Heart left ventricle (tissue), 16 donors: ENCODE results near the gene SERBP1. TPM values are rescaled to one million over a fixed set of nuclear protein-coding genes. Genes with fewer than 3 reads are reported as not detected.

Experiments used
- ATAC-seq, 4 donors: fragments of 200-7000 bp; cut with Tn5 transposase; one replicate each; pipeline ENCODE4 v1.9.1; 2020 to 2022; ENCODE audit warnings: moderate library complexity in 4 of 4, mild to moderate bottlenecking in 3 of 4, moderate number of reproducible peaks in 1 of 4
- DNase-seq, 5 donors: peaks; one replicate each; pipeline ENCODE4 v3.0.0-alpha.2; 2020
- H3K27ac ChIP-seq, 12 donors: fragments of 200-600 bp; sonication (generic) in 4 of 12; one replicate each; pipeline versions ENCODE4 v1.5.0 to v1.8.0; 2016 to 2022; ENCODE audit warnings: mild to moderate bottlenecking in 2 of 12
- H3K27me3 ChIP-seq, 9 donors: fragments of 200-600 bp; sonication (generic) in 2 of 9; one replicate each; pipeline versions ENCODE4 v1.5.1 to v1.8.0; 2016 to 2022; ENCODE audit warnings: mild to moderate bottlenecking in 3 of 9
- H3K36me3 ChIP-seq, 9 donors: fragments of 200-600 bp; sonication (generic) in 2 of 9; one replicate each; pipeline versions ENCODE4 v1.5.0 to v1.8.0; 2018 to 2022; ENCODE audit warnings: mild to moderate bottlenecking in 2 of 9
- H3K4me1 ChIP-seq, 12 donors: fragments of 200-600 bp; sonication (generic) in 4 of 12; one replicate each; pipeline versions ENCODE4 v1.5.0 to v1.8.0; 2016 to 2022; ENCODE audit warnings: mild to moderate bottlenecking in 3 of 12
- H3K4me3 ChIP-seq, 12 donors: fragments of 200-600 bp; sonication (generic) in 4 of 12; one replicate each; pipeline versions ENCODE4 v1.5.0 to v1.8.0; 2017 to 2022; ENCODE audit warnings: mild to moderate bottlenecking in 9 of 12, moderate library complexity in 4 of 12
- H3K9me3 ChIP-seq, 12 donors: fragments of 200-600 bp; sonication (generic) in 4 of 12; one replicate each; pipeline versions ENCODE4 v1.5.0 to v1.8.0; 2016 to 2022; ENCODE audit warnings: mild to moderate bottlenecking in 1 of 12
- POLR2A ChIP-seq, 2 donors: fragments of 450-650 bp; IDR thresholded peaks; one replicate each; pipeline ENCODE4 v1.6.1; 2017; ENCODE audit warnings: antibody characterized with exemption in 2 of 2, mild to moderate bottlenecking in 2 of 2, moderate library complexity in 2 of 2
- WGBS, 4 donors: extraction: QIAGEN DNeasy Blood & Tissue Kit in 2 of 4; methylation state at CpG; one replicate each; pipeline versions ENCODE4 v1.1.5 to v1.1.7; 2013 to 2018; 5-methylcytosine and 5-hydroxymethylcytosine counted together
- intact Hi-C, 10 donors: fragments of 100-400 bp; cut with DNase I; formaldehyde crosslinking; loops; one replicate each; pipeline versions ENCODE4 v1.11.1 to v1.14.2; 2022
- polyA plus RNA-seq, 2 donors: library from polyadenylated mRNA; stranded (reverse); fragments of 200-250 nt; gene quantifications; one replicate each; pipeline ENCODE4 v1.2.3, GENCODE V29; 2013
- total RNA-seq, 9 donors: library from RNA; depleted of rRNA in 2 of 9; stranded (reverse); fragments of >200 nt in 2 of 9; fragmentation: NEBNext Ultra II Directional in 3 of 9; extraction: Animal tissue kit (Norgen Biotek cat#: 25700) in 3 of 9; gene quantifications; one replicate each; pipeline versions ENCODE4 v1.1.0 to v1.2.4, GENCODE V29; 2016 to 2023
- TF ChIP-seq, protein P1 (sequence below), 12 donors: fragments of 200-600 bp; sonication (generic) in 4 of 12; IDR thresholded peaks; one replicate each; pipeline versions ENCODE4 v1.5.0 to v1.8.0; 2018 to 2022; ENCODE audit warnings: antibody characterized with exemption in 12 of 12, mild to moderate bottlenecking in 5 of 12
- donor health status: ischemic (EF 13 %, LVEDD 7.1; RV severe dilation, severe dysfunction).
- donor health status: healthy with polysubstance abuse.
- donor health status: DM: no; HTN: yes; CAD: no.
- donor health status: DM: no; HTN: no; CAD: no.
- donor health status: ischemic (EF 25% LVEDD 6.9; RV normal size, moderate dysfunction).
- donor health status: ischemic (EF 25% LVEDD 5.7; RV mildly dilated, moderate dysfunction).
- donor health status: healthy.
- donor health status: DM: yes; HTN: yes; CAD: no.
- donor health status: ischemic (EF 35%, LVEDD 5.7; RV mildly dilated, moderate dysfunction).
- donor health status: nonischemic (EF 11% LVEDD 7.7; RV severe dilation, severe dysfunction).
- donor health status: DM: yes; HTN: yes; CAD: no.
- donor health status: PGD.
- donor health status: ischemic (EF 29% LVEDD 5.4; RV normal size, mild dysfunction).
- donor health status: nonischemic (EF 23%, LVEDD 6.1; RV moderate dilation, normal function).

The SERBP1 gene
- total and polyA plus RNA-seq, 11 donors, result 68.8 to 197 (median 148) TPM

DNA sequence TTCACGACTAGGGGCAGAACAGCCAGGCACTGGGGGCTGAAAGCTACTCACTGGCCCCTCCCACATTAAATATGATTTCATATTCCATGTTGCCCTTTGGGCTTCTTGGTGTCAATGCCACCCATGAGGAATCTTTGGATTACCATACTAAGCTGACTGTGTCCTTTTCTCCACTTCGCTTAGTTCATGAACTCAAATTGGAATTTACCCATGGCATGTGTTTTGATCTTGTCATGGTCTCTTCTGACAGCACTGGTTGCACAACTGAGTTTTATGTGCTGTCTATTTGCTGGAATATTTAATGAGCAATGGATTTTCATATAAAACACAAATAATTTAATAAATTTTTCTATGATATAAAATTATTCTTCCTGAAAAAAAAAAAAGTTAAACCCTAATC is 59.2 kb downstream of the SERBP1 start:
- TF ChIP-seq, protein P1, sequence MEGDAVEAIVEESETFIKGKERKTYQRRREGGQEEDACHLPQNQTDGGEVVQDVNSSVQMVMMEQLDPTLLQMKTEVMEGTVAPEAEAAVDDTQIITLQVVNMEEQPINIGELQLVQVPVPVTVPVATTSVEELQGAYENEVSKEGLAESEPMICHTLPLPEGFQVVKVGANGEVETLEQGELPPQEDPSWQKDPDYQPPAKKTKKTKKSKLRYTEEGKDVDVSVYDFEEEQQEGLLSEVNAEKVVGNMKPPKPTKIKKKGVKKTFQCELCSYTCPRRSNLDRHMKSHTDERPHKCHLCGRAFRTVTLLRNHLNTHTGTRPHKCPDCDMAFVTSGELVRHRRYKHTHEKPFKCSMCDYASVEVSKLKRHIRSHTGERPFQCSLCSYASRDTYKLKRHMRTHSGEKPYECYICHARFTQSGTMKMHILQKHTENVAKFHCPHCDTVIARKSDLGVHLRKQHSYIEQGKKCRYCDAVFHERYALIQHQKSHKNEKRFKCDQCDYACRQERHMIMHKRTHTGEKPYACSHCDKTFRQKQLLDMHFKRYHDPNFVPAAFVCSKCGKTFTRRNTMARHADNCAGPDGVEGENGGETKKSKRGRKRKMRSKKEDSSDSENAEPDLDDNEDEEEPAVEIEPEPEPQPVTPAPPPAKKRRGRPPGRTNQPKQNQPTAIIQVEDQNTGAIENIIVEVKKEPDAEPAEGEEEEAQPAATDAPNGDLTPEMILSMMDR (IDR thresholded peaks at IDR 0.05), result no peak
- TF ChIP-seq POLR2A (IDR thresholded peaks at IDR 0.05), result no peak
- Histone ChIP-seq H3K27ac (no peak overlapping the region), H3K4me3 (no peak overlapping the region), H3K27me3 (no peaks in the 10 kb centered on the region), H3K36me3 (no peaks in the 10 kb centered on the region), H3K4me1 (peaks cover 0 to 6% (median 0%) of the 10 kb centered on the region in 12 donors), H3K9me3 (no peaks in the 10 kb centered on the region)
- WGBS, 4 donors, result 86 to 100% (median 91%) methylated on average over 2 of the region's 2 CpGs
- intact Hi-C loops, result no loop called here
- DNase-seq, result no peak
- ATAC-seq, result no peak

DNA sequence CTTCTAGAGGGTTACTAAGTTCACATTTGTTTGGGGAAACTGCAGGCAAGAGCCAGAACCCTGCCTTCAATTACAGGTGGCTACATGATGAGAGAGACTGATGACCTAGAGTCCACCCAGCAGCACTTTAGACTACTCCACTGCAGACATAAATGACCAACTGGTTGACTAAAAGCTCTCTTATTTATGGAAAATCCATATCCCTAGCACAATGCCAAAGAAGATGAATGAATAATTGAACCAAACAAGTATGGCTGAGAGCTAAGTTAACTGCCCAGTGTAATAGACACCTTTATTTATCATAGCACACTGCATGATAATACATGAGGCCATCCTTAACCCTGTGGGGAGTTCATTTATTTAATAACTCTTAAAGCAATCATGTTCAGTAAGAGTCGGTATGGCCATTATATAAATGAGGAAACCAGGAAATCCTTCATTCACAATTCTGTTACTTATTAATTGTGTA is 62.1 kb downstream of the SERBP1 start:
- intact Hi-C loops, result no loop called here
- DNase-seq (no peak), ATAC-seq (no peak)
- Histone ChIP-seq H3K27ac (no peak overlapping the region), H3K4me1 (peaks cover 0 to 6% (median 0%) of the 10 kb centered on the region in 12 donors), H3K4me3 (no peak overlapping the region), H3K36me3 (no peaks in the 10 kb centered on the region), H3K27me3 (no peaks in the 10 kb centered on the region), H3K9me3 (no peaks in the 10 kb centered on the region)
- WGBS, 4 donors, result 83 to 94% (median 87%) methylated on average over 1 of the region's 1 CpG
- TF ChIP-seq, protein P1 (IDR thresholded peaks at IDR 0.05), result no peak
- no peak for TF ChIP-seq POLR2A (IDR thresholded peaks at IDR 0.05)

DNA sequence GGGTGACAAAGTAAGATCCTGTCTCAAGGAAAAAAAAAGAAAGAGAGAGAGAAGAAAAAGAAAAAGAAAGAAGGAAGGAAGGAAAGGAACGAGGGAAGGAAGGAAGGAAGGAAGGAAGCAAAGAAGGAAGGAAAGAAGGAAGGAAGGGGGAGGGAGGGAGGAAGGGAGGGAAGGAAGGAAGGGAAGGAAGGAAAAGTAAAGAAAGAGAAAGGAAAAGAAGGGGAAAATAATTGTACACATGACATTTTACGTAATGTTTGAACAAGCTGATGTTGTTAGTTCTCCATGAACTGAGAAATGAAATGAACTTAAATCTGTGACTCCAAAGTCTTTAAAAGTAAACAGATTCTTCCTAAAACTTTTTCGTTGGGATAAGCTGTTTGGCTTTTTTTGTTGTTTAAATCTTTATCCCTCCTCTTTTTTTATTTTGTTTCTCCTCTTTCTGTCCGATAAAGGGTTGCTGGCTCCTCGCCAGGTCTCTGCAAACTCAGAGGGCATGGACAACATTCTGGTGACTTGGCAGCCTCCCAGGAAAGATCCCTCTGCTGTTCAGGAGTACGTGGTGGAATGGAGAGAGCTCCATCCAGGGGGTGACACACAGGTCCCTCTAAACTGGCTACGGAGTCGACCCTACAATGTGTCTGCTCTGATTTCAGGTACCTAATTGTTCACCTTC is 62.7 kb downstream of the SERBP1 start:
- TF ChIP-seq POLR2A (IDR thresholded peaks at IDR 0.05), result no peak
- TF ChIP-seq, protein P1 (IDR thresholded peaks at IDR 0.05), result peak in 2 of 12 donors; percentile 19 to 28
- Histone ChIP-seq H3K4me3 (no peak overlapping the region), H3K27ac (no peak overlapping the region), H3K27me3 (no peaks in the 10 kb centered on the region), H3K4me1 (peaks cover 0 to 6% (median 0%) of the 10 kb centered on the region in 12 donors), H3K9me3 (no peaks in the 10 kb centered on the region), H3K36me3 (no peaks in the 10 kb centered on the region)
- intact Hi-C loops, result no loop called here
- WGBS, 4 donors, result 34 to 46% (median 42%) methylated on average over 8 of the region's 8 CpGs
- peak in 4 of 5 donors; percentile 44 to 70 (median 56) for DNase-seq
- ATAC-seq, result peak in 1 of 4 donors; percentile 53

- H3K9me3 ChIP-seq, result no peaks in the 10 kb centered on the region
- no peak overlapping the region for H3K27ac ChIP-seq
- ATAC-seq, result no peak
- no peak for DNase-seq
- no peaks in the 10 kb centered on the region for H3K36me3 ChIP-seq
- no peaks in the 10 kb centered on the region for H3K27me3 ChIP-seq
- no peaks in the 10 kb centered on the region for H3K4me1 ChIP-seq
- 90 to 97% (median 95%) methylated on average over 5 of the region's 5 CpGs for WGBS, 4 donors
- intact Hi-C loops, result no loop called here
- H3K4me3 ChIP-seq, result no peak overlapping the region
- TF ChIP-seq, protein P1 (IDR thresholded peaks at IDR 0.05), result no peak
- TF ChIP-seq POLR2A (IDR thresholded peaks at IDR 0.05), result no peak
These were observed 68.6 kb downstream of the SERBP1 start for GRCh38 chr1:67361641-67362040.
